Islet of Langerhans (tissue), 1 donor: ENCODE data around the gene PCDHGB3.

Experiments
- FAIRE-seq: peaks from one replicate; lab custom pipeline; 2011; peaks lifted over from hg19 to GRCh38; lab: Jason Lieb, UNC

PCDHGB3 gene

GRCh38 chr5:141421489-141421855, 51.4 kb downstream of the PCDHGB3 start:
- FAIRE-seq, result no peak
